C4-2B (cell line): Measurements from ENCODE around the gene MROH2A.

Experiments used
- H3K27ac ChIP-seq: fragments of 450-650 bp; 2 replicates; pipeline ENCODE4 v1.5.1; 2017
- CTCF ChIP-seq: fragments of 450-650 bp; conservative IDR thresholded peaks from 2 replicates; pipeline ENCODE4 v1.5.1; 2017; ENCODE audit warnings: mild to moderate bottlenecking
- ZFX ChIP-seq: fragments of 450-650 bp; IDR thresholded peaks from 2 replicates; pipeline ENCODE4 v1.6.1; 2017

MROH2A gene

GRCh38 chr2:233837694-233838229 lies 59.6 kb downstream of the MROH2A start:
- TF ChIP-seq ZFX (no peak), CTCF (no peak)

GRCh38 chr2:233838251-233838650 lies 60.1 kb downstream of the MROH2A start:
- TF ChIP-seq ZFX (no peak), CTCF (no peak)
- H3K27ac ChIP-seq, result no peak overlapping the region

More at GRCh38 chr2:233837694-233838229, 59.6 kb downstream of the MROH2A start:
- H3K27ac ChIP-seq, result no peak overlapping the region

- TF ChIP-seq ZFX (no peak), CTCF (no peak)
These were observed 60.8 kb downstream of the MROH2A start for GRCh38 chr2:233838726-233839446.

GRCh38 chr2:233839447-233839820 lies 61.3 kb downstream of the MROH2A start:
- H3K27ac ChIP-seq, result no peak overlapping the region
- TF ChIP-seq CTCF (no peak), ZFX (no peak)

More at GRCh38 chr2:233838726-233839446, 60.8 kb downstream of the MROH2A start:
- no peak overlapping the region for H3K27ac ChIP-seq

GRCh38 chr2:233840520-233840919 lies 62.4 kb downstream of the MROH2A start:
- H3K27ac ChIP-seq, result no peak overlapping the region
- TF ChIP-seq ZFX (no peak), CTCF (no peak)

- TF ChIP-seq ZFX (no peak), CTCF (no peak)
- no peak overlapping the region for H3K27ac ChIP-seq
These were observed 63.1 kb downstream of the MROH2A start for GRCh38 chr2:233841183-233841582.

- H3K27ac ChIP-seq, result no peak overlapping the region
- TF ChIP-seq ZFX (no peak), CTCF (no peak)
These were observed 66.1 kb downstream of the MROH2A start for GRCh38 chr2:233844064-233844807.
